ENCODE measurements around the gene STN1.
A peak's percentile ranks its signal among the peaks of the same experiment; 100 is the strongest.

Gene STN1

GRCh38 chr10:103870516-103870915 lies 47.5 kb downstream of the STN1 start:
- DNase-seq (ENCODE audit: extremely low read depth, low read depth) = no peak
- TF ChIP-seq CTCF (IDR thresholded peaks at IDR 0.05; ENCODE audit: low read depth, low read length) = no peak; the same call in 1 of the 2 replicates

- no peak for TF ChIP-seq CTCF (IDR thresholded peaks at IDR 0.05; ENCODE audit: low read depth, low read length)
- no peak for DNase-seq (ENCODE audit: extremely low read depth, low read depth)
Observed at GRCh38 chr10:103869336-103869735, 48.6 kb downstream of the STN1 start.

DNA sequence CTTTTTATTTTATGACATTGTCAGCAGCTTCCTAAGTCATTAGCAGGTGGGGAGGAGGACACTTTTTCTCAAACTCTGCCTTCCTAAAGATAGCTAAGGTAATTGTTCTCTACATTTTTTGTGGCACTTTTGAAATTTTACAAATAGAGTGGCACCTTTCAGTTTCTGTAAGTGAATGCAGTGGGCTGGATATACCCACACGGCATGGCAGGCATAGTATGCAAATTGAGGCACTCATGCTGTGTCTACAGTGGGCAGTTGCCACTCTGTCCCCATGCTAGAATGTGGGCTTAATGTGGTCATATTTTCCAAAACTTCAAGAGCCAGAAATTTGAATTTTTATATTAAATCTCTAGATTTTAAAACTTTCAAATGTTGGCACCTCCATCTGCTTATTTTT lies 49.8 kb downstream of the STN1 start:
- no peak for TF ChIP-seq CTCF (IDR thresholded peaks at IDR 0.05; ENCODE audit: low read depth, low read length)
- DNase-seq (ENCODE audit: extremely low read depth, low read depth) = no peak

- TF ChIP-seq CTCF (IDR thresholded peaks at IDR 0.05; ENCODE audit: low read depth, low read length) = no peak
- DNase-seq (ENCODE audit: extremely low read depth, low read depth) = no peak
Observed at GRCh38 chr10:103861505-103861904, 56.5 kb downstream of the STN1 start.

DNA sequence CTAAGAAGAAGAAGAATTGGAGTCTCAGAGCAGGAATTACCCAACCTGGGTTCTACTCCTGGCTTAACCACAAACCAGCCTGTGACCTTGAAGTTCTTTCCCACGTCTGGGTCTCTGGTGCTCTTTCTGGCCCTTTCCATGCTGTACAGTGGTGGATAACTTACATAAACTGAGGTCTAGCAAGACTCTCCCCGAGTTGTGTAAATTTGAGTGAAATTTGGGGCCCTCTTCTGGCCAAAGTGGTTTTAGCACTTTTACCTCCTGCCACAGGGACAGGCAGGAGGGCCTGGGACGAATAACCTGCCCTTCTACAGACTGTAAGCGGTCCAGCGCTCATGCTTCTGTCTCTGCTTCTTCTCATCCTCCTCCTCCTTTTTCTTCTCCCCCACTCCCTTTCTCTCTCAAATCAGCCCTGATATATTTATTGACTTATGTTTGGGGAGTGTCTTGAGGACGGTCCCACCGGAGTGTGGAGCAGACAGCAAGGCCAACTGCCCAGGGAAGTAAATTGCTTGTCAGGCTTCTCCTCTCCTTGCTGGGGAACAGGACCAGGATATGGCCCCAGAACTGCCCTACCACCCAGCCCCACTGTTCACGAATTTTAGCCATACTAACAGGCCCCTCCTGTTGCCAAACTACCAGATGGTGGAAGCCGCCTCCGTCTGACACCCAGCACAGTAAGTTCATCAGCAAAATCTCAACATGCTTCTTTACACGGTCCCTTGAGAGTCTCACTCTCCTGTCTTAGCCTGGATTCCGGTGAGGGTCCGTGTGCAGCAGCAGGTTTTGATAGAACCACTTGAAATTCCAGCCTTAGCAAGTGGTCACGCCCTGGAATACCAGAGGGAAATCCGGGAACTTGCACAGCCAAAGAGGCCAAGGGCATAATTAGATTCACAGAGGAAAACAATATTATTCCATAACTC lies 58.6 kb downstream of the STN1 start:
- TF ChIP-seq CTCF (IDR thresholded peaks at IDR 0.05; ENCODE audit: low read depth, low read length) = peak; percentile 62

GRCh38 chr10:103858360-103858759 lies 59.6 kb downstream of the STN1 start:
- no peak for TF ChIP-seq CTCF (IDR thresholded peaks at IDR 0.05; ENCODE audit: low read depth, low read length)
- no peak for DNase-seq (ENCODE audit: extremely low read depth, low read depth)

More for the DNA sequence above, 58.6 kb downstream of the STN1 start:
- no peak for DNase-seq (ENCODE audit: extremely low read depth, low read depth)

DNA sequence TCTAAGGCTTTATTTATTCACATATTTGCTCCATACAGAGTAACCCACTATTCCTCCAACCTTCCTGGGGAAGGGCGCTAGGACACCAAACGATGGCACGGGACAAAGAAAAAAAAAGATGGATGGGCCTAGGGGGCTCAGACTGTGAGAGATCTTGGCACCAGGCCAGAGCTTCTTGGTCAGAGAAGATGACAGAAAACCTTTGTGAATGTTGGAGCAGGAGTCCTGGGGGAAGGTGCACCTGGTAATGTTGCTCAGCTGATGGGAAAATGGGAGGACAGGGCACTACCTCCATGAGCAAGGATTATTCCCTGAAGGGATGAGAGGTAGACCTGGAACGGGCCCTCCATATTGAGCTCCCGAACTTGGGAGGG lies 61.2 kb downstream of the STN1 start:
- no peak for TF ChIP-seq CTCF (IDR thresholded peaks at IDR 0.05; ENCODE audit: low read depth, low read length)

More for the DNA sequence above, 61.2 kb downstream of the STN1 start:
- no peak for DNase-seq (ENCODE audit: extremely low read depth, low read depth)
